ENCODE results near the gene CIPC.

The CIPC gene

GRCh38 chr14:77125823-77126325, 27.8 kb downstream of the CIPC start:
- no peak overlapping the region for H3K27ac ChIP-seq (ENCODE audit: low read length)
- no peak overlapping the region for H3K4me2 ChIP-seq (ENCODE audit: insufficient read depth, low read length)
- ATAC-seq (ENCODE audit: insufficient read depth, low read depth) (no peak), DNase-seq (no peak)
- no peaks in the 10 kb centered on the region for H3K27me3 ChIP-seq (ENCODE audit: insufficient read depth, low read length, poor library complexity)
- peaks cover 5% of the 10 kb centered on the region; the same call in 1 of the 2 replicates for H4K20me1 ChIP-seq (ENCODE audit: insufficient read depth, low read length)
- H2AFZ ChIP-seq (ENCODE audit: low read depth, low read length): no peak overlapping the region
- H3K9me3 ChIP-seq (ENCODE audit: insufficient read depth, low read length, severe bottlenecking): no peaks in the 10 kb centered on the region
- TF ChIP-seq CTCF (IDR thresholded peaks at IDR 0.05; ENCODE audit: borderline replicate concordance, extremely low read depth, low read length, poor library complexity, severe bottlenecking) (no peak), EZH2 (IDR thresholded peaks at IDR 0.05; ENCODE audit: borderline replicate concordance, low read depth, low read length, severe bottlenecking) (no peak)
- no peak overlapping the region for H3K9ac ChIP-seq (ENCODE audit: low read depth, low read length)
- no peaks in the 10 kb centered on the region for H3K79me2 ChIP-seq (ENCODE audit: insufficient read depth, low read length)
- no peaks in the 10 kb centered on the region for H3K4me1 ChIP-seq (ENCODE audit: insufficient read depth, low read length)
- H3K4me3 ChIP-seq (ENCODE audit: low read depth in 1 of 2, low read length in 2 of 2): no peak overlapping the region
- H3K36me3 ChIP-seq (ENCODE audit: insufficient read depth, low read length): no peaks in the 10 kb centered on the region

GRCh38 chr14:77126461-77126990, 28.5 kb downstream of the CIPC start:
- DNase-seq: no peak
- no peaks in the 10 kb centered on the region for H3K36me3 ChIP-seq (ENCODE audit: insufficient read depth, low read length)
- no peak overlapping the region for H3K4me3 ChIP-seq (ENCODE audit: low read depth in 1 of 2, low read length in 2 of 2)
- H3K9me3 ChIP-seq (ENCODE audit: insufficient read depth, low read length, severe bottlenecking): no peaks in the 10 kb centered on the region
- H3K27ac ChIP-seq (ENCODE audit: low read length): no peak overlapping the region
- H3K79me2 ChIP-seq (ENCODE audit: insufficient read depth, low read length): no peaks in the 10 kb centered on the region
- H3K4me2 ChIP-seq (ENCODE audit: insufficient read depth, low read length): no peak overlapping the region
- no peak overlapping the region for H2AFZ ChIP-seq (ENCODE audit: low read depth, low read length)
- no peak overlapping the region for H3K9ac ChIP-seq (ENCODE audit: low read depth, low read length)
- ATAC-seq (ENCODE audit: insufficient read depth, low read depth): no peak
- H4K20me1 ChIP-seq (ENCODE audit: insufficient read depth, low read length): peaks cover 5% of the 10 kb centered on the region; the same call in 1 of the 2 replicates
- H3K4me1 ChIP-seq (ENCODE audit: insufficient read depth, low read length): no peaks in the 10 kb centered on the region
- TF ChIP-seq EZH2 (IDR thresholded peaks at IDR 0.05; ENCODE audit: borderline replicate concordance, low read depth, low read length, severe bottlenecking) (no peak), CTCF (IDR thresholded peaks at IDR 0.05; ENCODE audit: borderline replicate concordance, extremely low read depth, low read length, poor library complexity, severe bottlenecking) (no peak)
- no peaks in the 10 kb centered on the region for H3K27me3 ChIP-seq (ENCODE audit: insufficient read depth, low read length, poor library complexity)

- Histone ChIP-seq H3K4me2 (ENCODE audit: insufficient read depth, low read length) (no peak overlapping the region), H3K79me2 (ENCODE audit: insufficient read depth, low read length) (no peaks in the 10 kb centered on the region), H3K4me3 (ENCODE audit: low read depth in 1 of 2, low read length in 2 of 2) (no peak overlapping the region), H3K36me3 (ENCODE audit: insufficient read depth, low read length) (no peaks in the 10 kb centered on the region), H3K4me1 (ENCODE audit: insufficient read depth, low read length) (no peaks in the 10 kb centered on the region), H4K20me1 (ENCODE audit: insufficient read depth, low read length) (peaks cover 14% of the 10 kb centered on the region), H3K9me3 (ENCODE audit: insufficient read depth, low read length, severe bottlenecking) (no peaks in the 10 kb centered on the region), H3K27me3 (ENCODE audit: insufficient read depth, low read length, poor library complexity) (no peaks in the 10 kb centered on the region), H3K9ac (ENCODE audit: low read depth, low read length) (no peak overlapping the region), H3K27ac (ENCODE audit: low read length) (no peak overlapping the region), H2AFZ (ENCODE audit: low read depth, low read length) (no peak overlapping the region)
- no peak for DNase-seq
- ATAC-seq (ENCODE audit: insufficient read depth, low read depth): no peak
- TF ChIP-seq EZH2 (IDR thresholded peaks at IDR 0.05; ENCODE audit: borderline replicate concordance, low read depth, low read length, severe bottlenecking) (no peak), CTCF (IDR thresholded peaks at IDR 0.05; ENCODE audit: borderline replicate concordance, extremely low read depth, low read length, poor library complexity, severe bottlenecking) (no peak)
These were observed 30.4 kb downstream of the CIPC start for GRCh38 chr14:77128414-77128891.
